ENCODE measurements around the gene ABHD6.
"Not testable (repeated sequence)": the region's sequence is repeated elsewhere in the genome, so short reads cannot be mapped to it uniquely, and the experiment has no call there.

Gene ABHD6, protein sequence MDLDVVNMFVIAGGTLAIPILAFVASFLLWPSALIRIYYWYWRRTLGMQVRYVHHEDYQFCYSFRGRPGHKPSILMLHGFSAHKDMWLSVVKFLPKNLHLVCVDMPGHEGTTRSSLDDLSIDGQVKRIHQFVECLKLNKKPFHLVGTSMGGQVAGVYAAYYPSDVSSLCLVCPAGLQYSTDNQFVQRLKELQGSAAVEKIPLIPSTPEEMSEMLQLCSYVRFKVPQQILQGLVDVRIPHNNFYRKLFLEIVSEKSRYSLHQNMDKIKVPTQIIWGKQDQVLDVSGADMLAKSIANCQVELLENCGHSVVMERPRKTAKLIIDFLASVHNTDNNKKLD

DNA sequence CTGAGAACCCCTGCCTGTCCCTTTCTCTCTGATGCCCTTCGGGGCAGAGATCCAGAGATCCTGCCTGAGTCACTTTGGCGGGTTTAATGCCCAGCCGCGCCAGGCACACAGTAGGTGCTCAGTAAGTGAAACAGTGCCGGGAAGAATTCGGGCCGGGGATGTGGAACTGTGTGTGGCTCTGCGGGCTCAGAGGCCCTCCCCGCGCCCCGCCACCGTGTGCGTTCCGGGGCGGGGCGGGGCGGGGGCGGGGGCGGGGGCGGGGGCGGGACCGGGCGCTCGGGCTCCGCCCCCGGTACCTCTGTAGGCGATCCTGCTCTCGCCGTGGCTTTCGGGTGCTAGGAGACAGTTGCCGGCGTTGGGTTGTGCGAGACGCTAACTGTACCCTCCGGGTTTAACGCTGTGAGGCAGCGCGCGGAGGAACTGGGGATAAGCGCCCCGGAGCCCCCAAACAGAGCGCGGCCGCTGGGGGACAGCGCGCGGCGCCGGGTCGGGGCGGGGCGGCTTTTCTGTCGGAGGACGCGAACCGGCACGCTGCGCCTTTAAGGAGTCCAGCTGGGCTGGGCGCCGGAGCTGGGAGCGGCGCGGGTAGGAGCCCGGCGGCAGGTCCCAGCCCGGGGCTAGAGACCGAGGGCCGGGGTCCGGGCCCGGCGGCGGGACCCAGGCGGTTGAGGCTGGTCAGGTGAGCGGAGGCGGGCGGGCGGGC is at the start of gene ABHD6:
Gene ABHD6, plus strand, starts transcription at position 555 of the 703 bp plus-strand sequence. CDS start 18,795 bp downstream, outside the sequence.
- in situ Hi-C loops (cut with MboI; ENCODE audit: low sequenced_read_pairs): no loop called here

DNA sequence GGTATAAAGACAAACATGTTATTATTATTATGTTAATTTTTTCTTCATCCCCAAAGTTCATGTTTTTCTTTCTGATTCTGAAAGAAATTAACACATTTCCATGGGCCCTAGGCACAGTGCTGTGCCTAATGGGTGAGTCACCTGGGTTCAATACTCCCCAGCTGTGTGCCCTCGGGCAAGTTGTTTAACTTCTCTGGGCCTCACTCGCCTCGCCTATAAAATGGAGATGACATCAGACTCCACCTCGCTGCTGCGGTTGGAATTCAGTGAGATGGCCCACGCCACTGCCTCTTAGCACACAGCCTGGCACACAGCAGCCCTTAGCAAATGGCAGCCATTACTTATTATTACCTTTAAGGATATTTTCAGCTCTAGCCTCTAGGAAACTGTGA is 49.4 kb upstream of the ABHD6 start:
- in situ Hi-C loops (cut with MboI; ENCODE audit: low sequenced_read_pairs): no loop called here

DNA sequence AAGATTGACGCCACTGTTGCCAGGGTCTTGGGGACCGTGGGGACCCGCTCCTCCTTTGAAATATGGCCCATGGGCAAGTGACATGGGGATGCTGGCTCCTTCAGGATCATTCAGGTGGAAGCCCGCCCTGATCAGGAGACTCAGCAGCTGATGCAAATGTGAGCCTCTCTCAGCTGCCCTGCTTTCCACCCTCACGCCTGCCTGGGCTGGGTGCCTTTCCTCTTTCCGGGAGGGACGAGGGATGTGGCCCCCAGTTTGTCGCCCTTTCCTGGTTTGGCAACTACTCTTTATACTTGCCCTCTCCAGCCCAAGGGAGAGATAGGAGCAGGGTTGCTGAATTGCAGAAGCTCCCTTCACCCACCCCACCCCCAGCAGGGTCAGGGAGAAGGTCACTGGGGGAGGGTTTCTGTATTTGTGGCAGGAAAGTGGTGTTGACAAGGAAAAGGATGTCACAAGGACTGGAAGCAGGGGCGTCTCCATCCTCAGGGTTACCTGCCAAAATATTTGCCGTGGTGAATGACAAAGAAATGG is 48.6 kb upstream of the ABHD6 start:
- in situ Hi-C loops (cut with MboI; ENCODE audit: low sequenced_read_pairs): no loop called here

DNA sequence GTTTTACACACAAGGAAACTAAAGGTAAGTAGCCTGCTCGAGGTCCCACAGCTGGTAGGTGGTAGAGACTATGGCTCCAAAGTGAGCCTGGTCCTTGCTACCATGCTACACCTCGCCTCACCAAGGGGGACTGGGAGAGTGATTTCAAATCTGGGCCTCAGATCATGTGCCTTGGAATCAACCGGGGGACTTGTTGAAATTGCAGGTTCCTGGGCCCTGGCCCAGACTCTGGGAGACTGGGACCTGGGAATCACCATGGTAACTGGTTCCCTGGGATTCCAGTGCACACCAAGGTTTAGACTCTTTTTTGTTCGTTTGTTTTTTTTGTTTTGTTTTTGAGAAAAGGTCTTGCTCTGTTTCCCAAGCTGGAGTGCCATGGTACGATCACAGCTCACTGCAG is 47.9 kb upstream of the ABHD6 start:
- in situ Hi-C loops (cut with MboI; ENCODE audit: low sequenced_read_pairs): no loop called here

DNA sequence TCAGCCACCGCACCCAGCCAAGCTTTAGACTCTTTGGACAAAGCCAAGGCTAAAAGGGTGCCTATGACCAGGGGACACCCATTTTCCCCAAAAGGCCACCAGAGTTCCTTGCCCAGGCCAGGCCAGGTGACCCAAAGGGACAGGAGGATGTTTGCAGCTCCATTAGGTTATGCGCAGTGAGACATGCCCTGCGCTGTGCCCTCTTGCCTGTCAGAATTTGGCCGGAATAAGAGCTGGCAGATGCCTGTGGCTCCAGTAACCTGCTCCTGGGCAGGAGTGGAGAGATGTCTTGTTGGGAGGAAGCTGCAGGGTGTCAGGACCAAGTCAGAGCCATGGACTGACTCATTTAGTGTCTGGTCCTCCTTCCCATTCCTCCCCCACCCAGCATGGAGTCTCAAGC is 47.3 kb upstream of the ABHD6 start:
- in situ Hi-C loops (cut with MboI; ENCODE audit: low sequenced_read_pairs): no loop called here

DNA sequence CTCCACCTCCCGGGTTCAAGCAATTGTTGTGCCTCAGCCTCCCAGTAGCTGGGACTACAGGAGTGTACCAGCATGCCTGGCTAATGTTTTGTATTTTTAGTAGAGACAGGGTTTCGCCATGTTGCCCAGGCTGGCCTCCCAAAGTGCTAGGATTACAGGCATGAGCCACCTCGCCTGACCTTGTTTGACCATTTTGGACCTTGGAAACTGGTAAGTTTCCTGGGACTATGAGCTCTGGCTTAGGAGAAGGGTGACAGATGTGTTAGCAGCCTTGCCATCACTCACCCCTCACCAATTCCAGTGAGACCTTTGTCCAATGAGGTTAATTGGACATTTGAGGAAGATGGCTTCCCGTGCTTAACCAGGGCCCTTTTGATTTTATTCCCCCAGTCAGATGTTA is 46.7 kb upstream of the ABHD6 start:
- in situ Hi-C loops (cut with MboI; ENCODE audit: low sequenced_read_pairs): no loop called here

DNA sequence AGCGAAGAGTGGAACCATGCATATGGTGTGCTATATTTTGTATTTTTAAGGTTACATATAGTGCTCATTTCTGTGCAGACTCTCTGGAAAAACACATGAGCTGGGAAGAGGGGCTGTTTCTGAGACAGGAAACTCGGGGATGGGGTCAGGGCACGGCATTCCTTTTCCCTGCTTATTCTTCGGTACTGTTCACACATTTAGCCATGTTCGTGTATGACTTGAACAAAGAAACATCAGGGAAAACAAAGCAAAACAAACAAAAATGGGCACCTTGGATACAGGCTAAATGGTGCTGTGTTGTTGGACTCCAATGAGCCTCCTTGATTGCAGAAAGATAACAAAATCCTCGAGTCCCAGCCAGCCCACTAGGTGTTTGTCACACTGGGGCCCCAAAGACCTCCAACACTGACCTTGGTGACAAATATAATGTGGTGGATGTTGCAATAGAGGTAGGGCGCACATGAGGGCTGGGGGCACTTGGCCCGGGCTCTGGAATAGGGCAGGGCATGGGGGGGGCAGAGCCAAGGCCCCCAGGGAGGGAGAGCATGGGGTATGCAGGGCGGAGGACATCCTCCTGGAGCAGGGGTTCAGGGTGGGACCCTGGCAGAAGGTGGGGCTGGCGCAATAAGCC is 46.1 kb upstream of the ABHD6 start:
- in situ Hi-C loops (cut with MboI; ENCODE audit: low sequenced_read_pairs): no loop called here

DNA sequence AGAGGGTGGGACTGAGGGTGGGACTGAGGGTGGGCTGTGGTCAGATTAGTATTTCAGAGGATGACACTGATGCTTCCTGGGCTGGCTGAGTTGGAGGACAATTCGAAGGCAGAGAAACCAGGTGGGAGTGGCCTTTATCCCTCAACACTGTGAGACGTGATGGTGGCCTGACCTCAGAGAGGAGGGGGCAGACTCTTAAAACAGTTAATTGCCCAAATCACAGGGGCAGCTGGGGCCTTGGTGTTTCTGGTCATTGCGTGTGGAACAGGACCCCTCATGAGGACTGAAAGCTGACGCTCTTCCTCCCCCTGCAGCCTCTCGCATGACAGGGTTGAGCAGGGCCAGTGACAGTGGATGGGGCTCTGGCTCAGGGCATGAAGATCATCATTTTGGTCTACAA is 45.5 kb upstream of the ABHD6 start:
- in situ Hi-C loops (cut with MboI; ENCODE audit: low sequenced_read_pairs): no loop called here

DNA sequence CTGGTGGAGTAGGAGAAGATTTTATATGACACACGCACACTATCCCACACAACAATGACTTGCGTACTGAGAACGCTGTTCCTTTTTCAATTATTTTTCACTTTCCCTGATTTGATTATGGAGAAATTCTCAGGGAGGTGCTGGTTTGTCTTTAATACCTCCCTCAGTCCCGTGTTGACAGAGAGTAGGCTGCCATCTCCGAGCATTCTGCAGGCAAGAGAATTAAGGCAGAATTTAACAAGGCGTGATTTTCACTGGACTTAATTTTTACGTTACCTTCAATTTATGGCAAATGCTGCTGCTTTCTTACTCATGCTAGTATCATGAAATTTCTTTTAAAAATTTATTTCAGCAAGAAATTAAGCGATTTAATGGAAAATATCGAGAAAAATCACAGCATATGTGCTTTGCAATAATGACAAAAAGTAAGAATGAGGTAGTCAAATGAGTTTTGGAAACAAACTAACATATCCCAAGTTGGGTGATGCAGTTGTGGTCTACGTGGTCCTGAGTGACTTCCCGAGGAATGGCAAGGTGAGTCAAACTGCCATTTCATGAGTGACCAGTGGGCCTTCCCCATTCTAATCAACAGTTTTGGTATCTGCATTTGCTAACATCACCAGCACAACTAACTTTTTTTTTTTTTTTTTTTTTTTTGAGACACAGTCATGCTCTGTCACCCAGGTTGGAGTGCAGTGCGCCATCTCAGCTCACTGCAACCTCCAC is 43.7 kb upstream of the ABHD6 start:
- in situ Hi-C loops (cut with MboI; ENCODE audit: low sequenced_read_pairs): no loop called here

DNA sequence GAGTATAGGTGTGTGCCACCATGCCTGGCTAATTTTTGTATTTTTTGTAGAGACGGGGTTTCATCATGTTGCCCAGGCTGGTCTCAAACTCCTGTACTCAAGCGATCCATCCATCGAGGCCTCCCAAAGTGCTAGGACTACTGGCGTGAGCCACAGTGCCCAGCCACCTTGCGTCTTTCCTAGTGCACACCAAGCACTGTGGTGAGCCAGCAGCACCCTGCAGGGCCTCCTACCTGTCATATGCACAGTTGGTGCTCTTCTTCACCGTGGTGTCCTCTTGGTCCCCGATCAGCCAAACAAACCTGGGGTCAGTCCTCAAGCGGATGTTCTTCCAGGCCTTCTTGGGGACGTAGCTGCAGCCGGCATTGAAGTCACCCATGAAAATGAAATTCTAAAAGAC is 40.0 kb upstream of the ABHD6 start:
- in situ Hi-C loops (cut with MboI; ENCODE audit: low sequenced_read_pairs): no loop called here

DNA sequence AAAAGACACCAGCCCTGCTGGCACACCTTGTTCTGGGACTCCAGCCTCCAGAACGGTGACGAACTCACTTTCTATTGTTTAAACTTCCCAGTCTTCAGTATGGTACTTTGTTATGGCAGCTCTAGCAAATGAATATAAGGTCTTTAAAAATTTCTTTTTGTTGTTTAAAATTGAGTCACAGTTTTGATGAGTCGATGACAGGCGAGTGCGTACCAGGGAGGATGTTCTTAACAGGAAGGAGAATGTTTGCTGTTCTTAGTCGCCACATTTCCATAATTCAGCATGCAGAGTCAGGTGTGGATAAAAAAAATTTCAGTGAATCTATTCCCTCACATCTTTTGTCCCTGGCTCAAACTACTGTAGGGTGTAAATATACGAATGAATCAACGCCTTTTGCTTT is 39.2 kb upstream of the ABHD6 start:
- in situ Hi-C loops (cut with MboI; ENCODE audit: low sequenced_read_pairs): no loop called here

DNA sequence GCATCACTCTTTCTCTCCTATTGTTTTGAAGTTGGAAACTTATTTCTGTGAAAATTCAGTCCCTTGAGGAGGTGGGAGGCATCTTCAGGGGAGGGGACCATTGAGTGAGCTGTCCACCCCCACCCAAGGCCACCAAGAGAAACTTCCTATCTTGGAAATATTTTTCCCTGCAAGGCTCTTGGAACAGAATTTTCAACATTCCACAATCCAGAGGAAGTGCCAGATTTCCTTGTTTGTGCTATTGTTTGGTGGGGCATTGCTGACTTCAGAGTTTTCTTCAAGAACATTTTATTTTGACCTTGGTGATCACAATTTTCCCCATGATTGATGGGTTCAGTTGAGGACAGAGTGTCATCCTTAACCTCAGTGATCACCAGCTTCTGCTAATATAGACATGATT is 38.8 kb upstream of the ABHD6 start:
- in situ Hi-C loops (cut with MboI; ENCODE audit: low sequenced_read_pairs): no loop called here

DNA sequence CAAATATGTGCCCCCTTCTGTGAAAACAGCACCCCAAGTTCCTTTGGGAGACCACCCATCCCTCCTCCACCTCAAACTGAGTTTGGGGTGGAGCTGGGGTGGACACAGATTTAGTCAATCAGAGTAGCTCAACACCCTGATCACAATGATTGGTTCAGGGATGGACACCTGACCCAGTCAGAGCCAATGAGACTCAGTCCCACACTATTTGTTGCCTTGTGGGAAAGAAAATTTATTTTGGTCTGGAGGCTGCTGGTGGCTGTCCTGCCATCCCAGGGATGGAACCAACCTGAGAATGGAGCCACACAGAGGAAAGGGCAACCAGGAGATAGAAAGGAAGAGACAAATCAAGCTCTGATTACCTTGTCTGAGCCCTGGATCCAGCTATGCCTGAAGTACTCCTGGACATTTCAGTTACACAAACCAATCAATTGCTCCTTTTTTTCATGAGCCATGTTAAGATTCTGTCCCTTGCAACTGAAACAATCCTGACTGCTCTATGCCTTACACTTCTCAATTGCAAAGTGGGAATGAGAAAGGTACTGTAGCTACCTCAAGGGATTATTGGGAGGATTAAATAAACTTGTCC is 37.4 kb upstream of the ABHD6 start:
- in situ Hi-C loops (cut with MboI; ENCODE audit: low sequenced_read_pairs): no loop called here

DNA sequence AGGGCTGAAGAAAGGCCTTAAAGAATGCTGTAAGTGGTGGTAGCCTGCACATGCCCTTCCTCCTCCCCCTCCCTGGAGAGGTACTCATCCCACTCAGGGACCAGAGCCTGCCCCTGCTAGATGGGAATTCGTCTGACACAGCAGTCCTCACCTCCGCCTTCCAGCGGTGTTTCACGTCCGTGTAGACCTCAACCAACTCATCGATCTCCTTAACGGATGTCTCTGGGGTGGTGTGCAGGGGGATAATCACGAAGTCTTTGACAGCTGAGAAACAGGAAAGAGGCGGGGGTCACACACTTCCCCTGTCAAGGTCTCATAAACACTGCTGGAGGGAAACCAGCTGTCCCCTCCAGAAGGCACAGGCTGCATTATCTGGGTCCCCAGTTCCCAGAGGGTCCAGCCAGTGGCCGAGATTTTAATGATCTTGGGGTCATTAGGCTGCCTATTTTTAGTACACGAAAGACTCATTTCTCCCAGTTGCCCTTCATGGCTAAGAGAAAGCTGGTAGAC is 36.7 kb upstream of the ABHD6 start:
- in situ Hi-C loops (cut with MboI; ENCODE audit: low sequenced_read_pairs): no loop called here

DNA sequence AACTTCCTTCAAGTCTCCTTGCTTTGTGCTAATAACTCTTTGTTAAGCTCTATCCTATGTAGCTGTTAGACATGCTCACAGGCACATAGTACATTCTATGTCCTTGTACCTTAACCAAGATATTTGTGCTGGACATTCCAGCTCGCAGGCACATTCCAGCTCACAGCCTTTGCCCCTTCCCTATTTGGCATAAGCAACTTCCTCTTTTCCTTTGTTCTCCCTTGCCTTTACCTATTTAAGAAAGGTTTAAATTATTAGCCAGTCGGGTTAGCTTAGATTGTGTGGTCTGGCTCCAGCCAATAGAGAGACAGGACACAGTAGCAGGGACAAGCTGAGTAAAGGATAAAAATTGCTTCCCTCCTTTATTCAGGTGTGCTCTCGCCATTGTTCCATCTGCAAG is 36.1 kb upstream of the ABHD6 start:
- in situ Hi-C loops (cut with MboI; ENCODE audit: low sequenced_read_pairs): not testable (repeated sequence)

DNA sequence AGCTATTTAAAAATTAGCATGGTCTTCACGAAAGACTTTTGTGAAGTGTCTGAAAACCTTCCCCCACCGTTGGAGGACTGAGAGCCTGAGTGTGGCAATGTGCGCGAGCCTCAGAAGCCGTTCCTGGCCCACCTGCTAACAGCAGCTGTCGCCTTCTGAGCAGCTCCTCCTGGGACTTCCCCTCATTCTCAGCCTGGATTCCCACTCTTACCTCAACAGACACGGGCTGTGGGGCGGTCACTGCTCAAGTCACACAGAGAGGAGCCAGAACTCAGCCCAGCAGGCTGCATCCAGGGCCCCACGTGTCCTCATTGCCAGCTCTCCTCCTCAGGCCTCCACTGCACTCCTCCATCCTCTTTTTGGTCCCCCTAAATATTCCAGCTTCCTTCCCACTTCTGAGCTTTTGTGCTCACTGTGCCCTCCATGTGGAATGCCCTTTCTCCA is 34.7 kb upstream of the ABHD6 start:
- in situ Hi-C loops (cut with MboI; ENCODE audit: low sequenced_read_pairs): no loop called here

DNA sequence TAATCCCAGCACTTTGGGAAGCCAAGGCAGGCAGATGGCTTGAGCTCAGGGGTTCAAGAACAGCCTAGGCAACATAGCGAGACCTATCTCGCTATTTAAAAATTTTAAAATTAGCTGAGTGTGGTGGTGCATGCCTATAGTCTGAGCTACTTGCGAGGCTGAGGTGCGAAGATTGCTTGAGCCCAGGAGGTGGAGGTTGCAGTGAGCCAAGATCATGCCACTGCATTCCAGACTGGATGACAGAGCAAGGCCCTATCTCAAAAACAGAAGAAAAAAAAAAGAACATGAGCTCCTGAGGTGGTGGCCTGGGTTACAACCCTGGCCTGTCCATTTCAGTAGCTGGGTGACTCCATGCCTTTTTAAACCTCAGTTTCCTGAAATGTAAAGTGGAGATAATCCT is 34.1 kb upstream of the ABHD6 start:
- in situ Hi-C loops (cut with MboI; ENCODE audit: low sequenced_read_pairs): no loop called here

DNA sequence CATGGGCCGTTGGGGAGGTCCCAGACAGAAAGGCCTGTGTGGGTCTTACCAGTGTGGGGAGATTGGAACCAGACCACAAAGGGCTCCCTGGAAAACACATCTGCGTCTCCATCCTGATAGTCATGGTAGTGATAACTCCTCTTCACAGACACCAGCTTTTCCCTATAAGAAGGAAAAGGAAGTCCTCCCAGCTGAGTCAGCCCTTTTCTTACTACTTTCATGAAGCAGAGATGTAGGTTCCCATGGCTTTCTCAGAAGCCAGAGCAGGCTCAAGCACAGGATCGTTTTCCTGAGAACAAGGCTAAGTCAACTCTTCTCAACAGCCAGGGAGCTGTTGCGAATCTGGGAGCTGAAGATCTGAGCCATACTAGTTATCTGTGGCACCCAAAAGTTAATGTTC is 32.9 kb upstream of the ABHD6 start:
- in situ Hi-C loops (cut with MboI; ENCODE audit: low sequenced_read_pairs): no loop called here

DNA sequence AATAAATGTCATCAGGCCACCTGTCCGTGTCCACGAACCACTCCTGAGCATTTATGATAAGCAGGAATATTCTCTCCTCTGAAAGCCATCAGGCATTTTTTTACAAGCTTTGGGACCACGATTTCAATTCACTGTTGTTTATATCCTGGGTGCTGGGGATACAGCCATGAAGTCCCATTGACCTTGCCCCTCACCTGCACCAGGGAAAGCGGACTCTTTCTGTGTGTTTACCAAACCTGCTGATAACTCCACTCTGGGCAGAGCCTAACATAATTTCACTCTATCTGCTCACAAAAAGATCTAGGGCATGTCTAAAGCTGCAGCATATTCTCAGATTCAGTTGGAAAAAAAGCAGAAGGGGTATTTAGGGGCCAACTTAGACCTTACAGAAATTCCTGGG is 31.6 kb upstream of the ABHD6 start:
- in situ Hi-C loops (cut with MboI; ENCODE audit: low sequenced_read_pairs): no loop called here

DNA sequence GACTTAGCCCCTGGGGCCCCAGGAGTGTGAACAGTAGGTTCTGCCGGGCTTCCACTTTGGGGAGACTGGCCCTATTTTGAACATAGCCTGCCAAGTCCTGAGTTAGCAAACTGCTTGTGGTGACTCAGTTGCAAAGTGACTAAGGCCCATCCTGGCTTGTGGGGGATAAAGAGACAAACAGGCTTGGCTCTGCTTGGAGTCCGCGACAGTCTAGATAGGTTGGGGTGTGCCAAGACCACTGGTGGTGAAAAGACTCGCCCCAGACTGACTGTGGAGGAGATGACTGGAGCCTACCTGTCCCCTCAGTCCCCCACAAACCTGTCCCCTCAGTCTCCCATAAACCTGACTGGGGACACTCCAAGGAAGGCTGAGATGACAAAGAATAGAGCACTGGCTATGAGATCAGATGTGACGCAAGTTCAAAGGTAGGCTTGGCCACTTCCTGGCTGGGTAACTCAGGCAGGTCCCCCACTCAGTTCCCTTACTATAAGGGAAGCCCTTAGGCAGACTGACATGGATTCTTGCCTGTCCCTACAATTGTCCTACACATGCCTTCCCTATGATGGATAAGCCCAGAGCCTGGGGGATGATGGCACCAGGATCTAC is 31.1 kb upstream of the ABHD6 start:
- in situ Hi-C loops (cut with MboI; ENCODE audit: low sequenced_read_pairs): no loop called here

Measured in HL-60/S4 treated with retinoic acid at 250 ng/mL for 4 days and 3 days (cell line).